GM12878 (cell line): Measurements from ENCODE around the gene DRAP1. TPM values are rescaled to one million over a fixed set of nuclear protein-coding genes. Genes with fewer than 3 reads are reported as not detected.
A peak's percentile ranks its signal among the peaks of the same experiment; 100 is the strongest.

ENCODE experiments used
- ATAC-seq: fragments of 200-7000 bp; cut with Tn5 transposase; 3 replicates; pipeline ENCODE4 v1.9.1; 2020; ENCODE audit warnings: mild to moderate bottlenecking, moderate library complexity
- BruUV-seq: library from RNA; stranded (reverse); fragments of 400-500 nt; replicated peaks from 2 replicates; lab custom pipeline; 2021; lab: Mats Ljungman, UMichigan
- CTCF ChIA-PET: fragments of 300-600 bp; sonication (Branson Sonifier 250); formaldehyde crosslinking; extraction: SDS; loops from one replicate; lab custom pipeline; 2021; ENCODE audit warnings: inconsistent platforms; lab: Yijun Ruan, JAX
- POLR2A ChIA-PET: fragments of 350-600 bp; formaldehyde crosslinking; extraction: SDS; loops from one replicate; lab custom pipeline; 2021; ENCODE audit warnings: inconsistent platforms; lab: Charles Lee
- RAD21 ChIA-PET: fragments of 300-600 bp; sonication (Branson Sonifier 250); formaldehyde crosslinking; loops from one replicate; lab custom pipeline; 2023; ENCODE audit warnings: antibody characterized with exemption; ENCODE audit not compliant: unreplicated experiment; lab: Charles Lee
- SMC1A ChIA-PET: fragments of 300-600 bp; sonication (Branson Sonifier 250); formaldehyde crosslinking; loops from one replicate; lab custom pipeline; 2023; ENCODE audit not compliant: unreplicated experiment, uncharacterized antibody; lab: Charles Lee
- DNase-seq: peaks from one replicate; pipeline ENCODE4 v3.0.0-alpha.2; 2011; ENCODE audit warnings: low read depth, low spot score
- FAIRE-seq: peaks from 3 replicates; lab custom pipeline; 2011; peaks lifted over from hg19 to GRCh38; lab: Jason Lieb, UNC
- H2AFZ ChIP-seq: 2 replicates; pipeline ENCODE4 v1.6.0; 2011; ENCODE audit warnings: low read depth, low read length, control low read depth; ENCODE audit not compliant: control insufficient read depth
- H3K27ac ChIP-seq: 2 replicates; pipeline ENCODE4 v1.5.1; 2011; ENCODE audit warnings: control low read depth; ENCODE audit not compliant: control insufficient read depth, insufficient read depth
- H3K27me3 ChIP-seq, 2 experiments: replicated peaks in 1 of 2; 2 replicates each; pipeline versions ENCODE4 v1.6.0 to v1.6.1; 2011; ENCODE audit warnings: low read length in 1 of 2; ENCODE audit not compliant: control insufficient read depth in 2 of 2, insufficient read depth in 2 of 2
- H3K36me3 ChIP-seq, 2 experiments: 2 replicates each; pipeline ENCODE4 v1.5.1; 2011; ENCODE audit warnings: low read length in 1 of 2; ENCODE audit not compliant: control insufficient read depth in 2 of 2, insufficient read depth in 2 of 2
- H3K4me1 ChIP-seq: 2 replicates; pipeline ENCODE4 v1.6.1; 2011; ENCODE audit warnings: mild to moderate bottlenecking, low read length, moderate library complexity, mixed read lengths; ENCODE audit not compliant: control insufficient read depth, insufficient read depth
- H3K4me2 ChIP-seq: 2 replicates; pipeline ENCODE4 v1.6.0; 2011; ENCODE audit warnings: control low read depth; ENCODE audit not compliant: control insufficient read depth, insufficient read depth
- H3K4me3 ChIP-seq: fragments of 200-600 bp; sonication (generic); 2 replicates; pipeline ENCODE4 v1.5.1; 2016
- H3K79me2 ChIP-seq: 2 replicates; pipeline ENCODE4 v1.6.0; 2011; ENCODE audit warnings: low read length; ENCODE audit not compliant: control insufficient read depth, insufficient read depth
- H3K9ac ChIP-seq: 2 replicates; pipeline ENCODE4 v1.8.0; 2011; ENCODE audit warnings: low read length, control low read depth, mixed read lengths; ENCODE audit not compliant: control insufficient read depth, insufficient read depth
- H3K9me3 ChIP-seq: replicated peaks from 3 replicates; pipeline ENCODE4 v1.5.1; 2011; ENCODE audit warnings: mild to moderate bottlenecking, low read length; ENCODE audit not compliant: control insufficient read depth, insufficient read depth
- H4K20me1 ChIP-seq: 2 replicates; pipeline ENCODE4 v1.6.0; 2011; ENCODE audit not compliant: control insufficient read depth, insufficient read depth
- CEBPB ChIP-seq, 2 experiments: fragments of 150-350 bp in 1 of 2; IDR thresholded peaks; 2 replicates each; pipeline ENCODE4 v1.6.1; 2012 to 2014; ENCODE audit warnings: low read depth in 2 of 2, low read length in 2 of 2, borderline replicate concordance in 1 of 2, inconsistent platforms in 1 of 2
- CHD1 ChIP-seq: IDR thresholded peaks from 2 replicates; pipeline ENCODE4 v1.6.1; 2012; ENCODE audit warnings: low read depth, low read length, improper control_type of control experiment
- CREB1 ChIP-seq: IDR thresholded peaks from 2 replicates; pipeline ENCODE4 v1.6.1; 2012; ENCODE audit warnings: low read depth, mild to moderate bottlenecking, inconsistent platforms
- DPF2 ChIP-seq: fragments of 450-650 bp; IDR thresholded peaks from 2 replicates; pipeline ENCODE4 v1.6.1; 2017; ENCODE audit warnings: mild to moderate bottlenecking
- EGR1 ChIP-seq, 2 experiments: IDR thresholded peaks; 1 replicate in 1 of 2; 2 replicates in 1 of 2; pipeline ENCODE4 v1.6.1; 2011 to 2012; ENCODE audit warnings: low read depth in 2 of 2, low read length in 2 of 2, borderline replicate concordance in 1 of 2, mild to moderate bottlenecking in 1 of 2, moderate library complexity in 1 of 2
- ELK1 ChIP-seq: IDR thresholded peaks from 2 replicates; pipeline ENCODE4 v1.6.1; 2012; ENCODE audit warnings: low read depth, low read length, improper control_type of control experiment
- EZH2 ChIP-seq: IDR thresholded peaks from 2 replicates; pipeline ENCODE4 v1.6.1; 2012; ENCODE audit warnings: low read depth, mild to moderate bottlenecking, control low read depth, inconsistent platforms, low read length, borderline replicate concordance; ENCODE audit not compliant: control insufficient read depth
- FOS ChIP-seq: IDR thresholded peaks from 3 replicates; pipeline ENCODE4 v1.6.1; 2011; ENCODE audit warnings: borderline replicate concordance; ENCODE audit not compliant: insufficient read length; ENCODE audit errors: extremely low read depth
- GABPA ChIP-seq: IDR thresholded peaks from 2 replicates; pipeline ENCODE4 v1.6.1; 2014; ENCODE audit warnings: antibody characterized with exemption, low read depth, mild to moderate bottlenecking, inconsistent platforms
- IKZF1 ChIP-seq: fragments of 450-650 bp; conservative IDR thresholded peaks from 2 replicates; pipeline ENCODE4 v1.6.1; 2017; ENCODE audit warnings: antibody characterized with exemption, mild to moderate bottlenecking
- JUND ChIP-seq: IDR thresholded peaks from 2 replicates; pipeline ENCODE4 v1.6.1; 2012; ENCODE audit warnings: low read depth, mild to moderate bottlenecking, low read length, improper control_type of control experiment, moderate library complexity
- MEF2A ChIP-seq: IDR thresholded peaks from 2 replicates; pipeline ENCODE4 v1.6.1; 2011; ENCODE audit warnings: low read depth, mild to moderate bottlenecking, low read length, moderate library complexity; ENCODE audit not compliant: insufficient read depth
- MEF2B ChIP-seq: fragments of 450-650 bp; IDR thresholded peaks from 2 replicates; pipeline ENCODE4 v1.6.1; 2018; ENCODE audit warnings: mild to moderate bottlenecking, moderate library complexity; ENCODE audit not compliant: partially characterized antibody, poor library complexity, severe bottlenecking
- NR2C1 ChIP-seq: fragments of 450-650 bp; IDR thresholded peaks from 2 replicates; pipeline ENCODE4 v1.6.1; 2017; ENCODE audit warnings: antibody characterized with exemption, mild to moderate bottlenecking, moderate library complexity
- NR2C2 ChIP-seq: IDR thresholded peaks from 2 replicates; pipeline ENCODE4 v1.6.1; 2011; ENCODE audit warnings: borderline replicate concordance, low read depth; ENCODE audit not compliant: control insufficient read depth, insufficient read length
- PAX5 ChIP-seq: IDR thresholded peaks from 2 replicates; pipeline ENCODE4 v1.6.1; 2011; ENCODE audit warnings: low read depth, low read length, borderline replicate concordance
- POU2F2 ChIP-seq: IDR thresholded peaks from 3 replicates; pipeline ENCODE4 v1.6.1; 2011; ENCODE audit warnings: low read depth, mild to moderate bottlenecking, low read length, borderline replicate concordance
- RB1 ChIP-seq: fragments of 450-650 bp; formaldehyde crosslinking; IDR thresholded peaks from 2 replicates; pipeline ENCODE4 v1.6.1; 2017; ENCODE audit warnings: mild to moderate bottlenecking, borderline replicate concordance
- SMAD5 ChIP-seq: IDR thresholded peaks from 2 replicates; pipeline ENCODE4 v1.6.1; 2016; ENCODE audit warnings: antibody characterized with exemption, low read depth
- SREBF1 ChIP-seq: IDR thresholded peaks from 2 replicates; pipeline ENCODE4 v1.6.1; 2012; ENCODE audit warnings: mild to moderate bottlenecking, low read length
- SUZ12 ChIP-seq: fragments of 200-600 bp; sonication (generic); IDR thresholded peaks from one replicate; pipeline ENCODE4 v1.6.1; 2018; ENCODE audit warnings: antibody characterized with exemption, mild to moderate bottlenecking; ENCODE audit not compliant: unreplicated experiment
- YBX1 ChIP-seq: fragments of 450-650 bp; IDR thresholded peaks from 2 replicates; pipeline ENCODE4 v1.6.1; 2016; ENCODE audit warnings: antibody characterized with exemption
- ZSCAN29 ChIP-seq: fragments of 450-650 bp; IDR thresholded peaks from 2 replicates; pipeline ENCODE4 v1.6.1; 2017; ENCODE audit warnings: mild to moderate bottlenecking, moderate library complexity
- WGBS: methylation state at CpG from one replicate; pipeline ENCODE4 v1.1.6; 2016; ENCODE audit warnings: low lambda C conversion rate; ENCODE audit not compliant: insufficient replicate concordance, insufficient coverage; ENCODE audit errors: missing lambda C conversion rate; 5-methylcytosine and 5-hydroxymethylcytosine counted together
- in situ Hi-C: fragments of 300-500 bp; cut with MboI; formaldehyde crosslinking; loops from 9 replicates; pipeline ENCODE4 v1.14.3; 2018; ENCODE audit warnings: mixed read lengths
- intact Hi-C: fragments of 100-400 bp; cut with micrococcal nuclease; formaldehyde crosslinking; loops from one replicate; pipeline ENCODE4 v1.14.2; 2022; ENCODE audit not compliant: unreplicated experiment
- polyA plus RNA-seq, 11 experiments: library from polyadenylated mRNA; depleted of rRNA in 4 of 11; unstranded in 6 of 11; stranded (reverse) in 5 of 11; fragments of >200 nt; fragmentation: Nextera tagmentation in 4 of 11; fragmentation: Illumina TruSeq in 1 of 11; extraction: Ambion mirVana in 4 of 11; extraction: Trizol in 1 of 11; gene quantifications; 1 replicate in 1 of 11; 2 replicates in 10 of 11; pipeline versions ENCODE4 v1.2.1 to v1.2.3, GENCODE V29; 2011 to 2016; ENCODE audit warnings: inconsistent platforms in 2 of 11, missing spikeins in 2 of 11, low read depth in 1 of 11
- total RNA-seq, 4 experiments: library from RNA; depleted of rRNA in 3 of 4; stranded (reverse); fragments of >200 nt in 3 of 4; fragmentation: Illumina TruSeq in 1 of 4; extraction: Trizol in 1 of 4; gene quantifications; 2 replicates each; pipeline versions ENCODE4 v1.2.1 to v1.2.3, GENCODE V29; 2013 to 2021

The DRAP1 gene
- total and polyA plus RNA-seq, 10 of the 15 experiments (the other 5 are each of a cell fraction or from before 2014, with no cell fraction given) = 9.4 to 163 (median 114) TPM

GRCh38 chr11:65890324-65891218, 28.7 kb upstream of the DRAP1 start, which contains the start of gene CCDC85B:
Gene CCDC85B (plus strand): TSS chr11:65890673. CDS start chr11:65890784, 111 bp downstream.
- H3K4me2 ChIP-seq = peak within 1 kb of the TSS; percentile 99
- H3K79me2 ChIP-seq = peaks cover 55% of the 10 kb centered on the region
- WGBS = under 1% methylated on average over 91 of the region's 94 CpGs
- ATAC-seq (peak; percentile 65), DNase-seq (peak; percentile 77), FAIRE-seq (peak; percentile 64)
- no peaks in the 10 kb centered on the region for H3K9me3 ChIP-seq
- BruUV-seq = no TSS peak
- RAD21 ChIA-PET = interaction anchor here (0.7 to 8.0 kb wide), 25 partner anchors 8 to 590 kb away, joined by 3 to 76 read pairs (median 5); partner anchors contain the start of genes BANF1, CFL1, DPP3 and EIF1AD
- H3K4me1 ChIP-seq = peaks cover 29% of the 10 kb centered on the region
- peaks cover 0 to 9% of the 10 kb centered on the region in 2 experiments; a peak in 2 of 4 replicates for H3K36me3 ChIP-seq
- peak within 1 kb of the TSS; percentile 53 for H2AFZ ChIP-seq
- no peaks in the 10 kb centered on the region for H3K27me3 ChIP-seq
- intact Hi-C loops = loop anchor here (5.0 to 10.0 kb wide), 2 partner anchors 37 to 244 kb away; no protein-coding TSS in a partner anchor
- SMC1A ChIA-PET = interaction anchor here (0.7 to 6.7 kb wide), 24 partner anchors 10 to 275 kb away, joined by 3 to 52 read pairs (median 4); partner anchors contain the start of genes CFL1, FOSL1, MUS81 and PCNX3
- in situ Hi-C loops = no loop called here
- H3K4me3 ChIP-seq = peak within 1 kb of the TSS; percentile 98
- CTCF ChIA-PET = interaction anchor here (0.8 to 11.0 kb wide), 30 partner anchors 9 to 303 kb away, joined by 3 to 167 read pairs (median 4); partner anchors contain the start of genes BANF1, CFL1, FOSL1 and MUS81
- no peaks in the 10 kb centered on the region for H4K20me1 ChIP-seq
- H3K27ac ChIP-seq = peak within 1 kb of the TSS; percentile 90
- POLR2A ChIA-PET = interaction anchor here (0.5 to 7.4 kb wide), 45 partner anchors 7 to 1463 kb away, joined by 3 to 155 read pairs (median 4); partner anchors contain the start of genes AP5B1, BANF1, CFL1 and EIF1AD
- peak within 1 kb of the TSS; percentile 94 for H3K9ac ChIP-seq
- no peak for TF ChIP-seq SREBF1
- TF ChIP-seq CEBPB (IDR thresholded peaks at IDR 0.05; ENCODE audit: borderline replicate concordance in 1 of 2, low read depth in 2 of 2, low read length in 2 of 2) = no peak
- no peak for TF ChIP-seq GABPA
- no peak for TF ChIP-seq FOS
- TF ChIP-seq EGR1 (IDR thresholded peaks at IDR 0.05; ENCODE audit: borderline replicate concordance in 1 of 2, low read depth in 2 of 2, low read length in 2 of 2) = 0 out of 3 replicates have a peak, but pooled peaks of 1 of the 2 experiments have one; percentile 11
- peak; percentile 79 for TF ChIP-seq DPF2
- TF ChIP-seq ZSCAN29 = peak; percentile 32; the same call in 1 of the 2 replicates
- TF ChIP-seq SUZ12 = no peak
- TF ChIP-seq JUND = no peak
- no peak for TF ChIP-seq YBX1
- TF ChIP-seq PAX5 = no peak
- TF ChIP-seq CHD1 = no peak
- TF ChIP-seq POU2F2 = peak; percentile 80; the same call in 2 of the 3 replicates
- TF ChIP-seq MEF2B = peak; percentile 71
- no peak for TF ChIP-seq ELK1
- TF ChIP-seq IKZF1 = peak; percentile 84
- TF ChIP-seq EZH2 = no peak
- TF ChIP-seq NR2C1 = no peak; the same call in none of the 2 replicates
- TF ChIP-seq NR2C2 = no peak
- TF ChIP-seq RB1 = peak; percentile 82; the same call in 1 of the 2 replicates
- no peak for TF ChIP-seq MEF2A
- TF ChIP-seq SMAD5 = peak; percentile 72; the same call in 1 of the 2 replicates
- no peak for TF ChIP-seq CREB1
